HG02642 (cell line): ENCODE measurements around the gene STRADA.

Experiments used
- ATAC-seq: cut with Tn5 transposase; IDR thresholded peaks from one replicate; pipeline ENCODE4 v1.9.1; 2021; ENCODE audit warnings: mild to moderate bottlenecking; ENCODE audit not compliant: unreplicated experiment, poor library complexity

Gene STRADA

GRCh38 chr17:63702721-63703015 is 38.9 kb downstream of the STRADA start:
- no peak for ATAC-seq

- no peak for ATAC-seq
Measured at GRCh38 chr17:63701868-63702720, 39.5 kb downstream of the STRADA start.

DNA sequence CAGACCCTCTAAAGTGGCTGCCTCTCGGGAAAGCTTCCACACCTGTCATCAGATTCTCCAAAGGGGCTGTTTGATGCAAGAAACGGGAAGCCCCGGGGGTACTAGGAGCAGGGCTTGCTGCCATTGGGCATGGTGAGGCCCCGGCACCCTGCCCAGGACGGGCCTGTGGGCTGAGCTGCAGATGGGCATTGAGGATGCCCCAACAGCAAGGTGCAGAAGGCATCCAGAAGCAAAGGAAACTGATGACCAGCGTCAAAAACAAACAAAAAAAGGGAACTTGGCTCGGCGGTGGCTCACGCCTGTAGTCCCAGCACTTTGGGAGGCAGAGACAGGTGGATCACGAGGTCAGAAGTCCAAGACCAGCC is 40.2 kb downstream of the STRADA start:
- ATAC-seq = no peak

DNA sequence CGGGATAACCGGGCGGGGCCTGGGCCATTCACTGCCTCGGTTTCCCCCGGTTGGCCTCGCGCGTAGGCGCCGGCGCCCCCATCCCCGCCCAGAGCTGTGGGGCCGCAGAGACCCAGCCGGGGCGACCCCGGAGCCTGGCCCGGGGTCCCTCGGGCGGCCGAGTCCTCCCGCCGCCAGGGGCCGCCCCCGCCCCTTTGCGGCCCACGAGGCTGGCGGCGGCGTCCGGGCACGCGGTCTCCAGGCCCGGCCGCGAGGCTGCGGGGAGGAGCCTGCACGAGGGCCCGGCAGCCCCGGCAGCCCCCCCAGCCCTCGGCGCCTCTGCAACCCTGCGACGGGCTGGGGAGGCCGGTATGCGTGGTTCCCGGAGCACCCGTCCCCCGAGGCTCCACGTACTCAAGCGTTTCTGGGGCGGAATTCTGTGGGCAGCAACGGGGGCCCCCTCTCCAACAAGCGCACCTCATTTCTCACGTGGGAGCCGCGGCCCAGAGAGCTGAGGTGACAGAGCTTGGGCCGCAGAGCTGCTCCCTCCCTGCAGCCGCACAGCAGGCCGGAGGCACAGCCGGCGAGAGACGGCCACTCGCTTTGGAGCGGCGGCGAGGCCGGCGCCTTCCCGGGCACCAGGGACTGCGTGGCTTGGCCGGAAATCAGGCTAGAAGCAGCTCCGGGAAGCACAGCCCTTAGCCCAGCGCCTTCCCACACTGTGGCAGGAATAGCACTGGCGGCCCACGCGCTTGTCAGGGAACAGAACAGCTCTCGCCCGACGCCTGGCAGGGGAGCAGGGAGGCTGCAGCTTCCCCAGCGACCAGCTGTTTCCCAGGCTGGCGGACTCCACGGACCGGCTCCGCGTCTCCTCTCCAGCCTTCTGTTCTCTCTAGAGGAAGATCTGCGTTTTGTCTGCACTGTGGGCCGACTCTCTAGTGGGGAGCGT is 40.8 kb downstream of the STRADA start:
- ATAC-seq = peak; percentile 24

DNA sequence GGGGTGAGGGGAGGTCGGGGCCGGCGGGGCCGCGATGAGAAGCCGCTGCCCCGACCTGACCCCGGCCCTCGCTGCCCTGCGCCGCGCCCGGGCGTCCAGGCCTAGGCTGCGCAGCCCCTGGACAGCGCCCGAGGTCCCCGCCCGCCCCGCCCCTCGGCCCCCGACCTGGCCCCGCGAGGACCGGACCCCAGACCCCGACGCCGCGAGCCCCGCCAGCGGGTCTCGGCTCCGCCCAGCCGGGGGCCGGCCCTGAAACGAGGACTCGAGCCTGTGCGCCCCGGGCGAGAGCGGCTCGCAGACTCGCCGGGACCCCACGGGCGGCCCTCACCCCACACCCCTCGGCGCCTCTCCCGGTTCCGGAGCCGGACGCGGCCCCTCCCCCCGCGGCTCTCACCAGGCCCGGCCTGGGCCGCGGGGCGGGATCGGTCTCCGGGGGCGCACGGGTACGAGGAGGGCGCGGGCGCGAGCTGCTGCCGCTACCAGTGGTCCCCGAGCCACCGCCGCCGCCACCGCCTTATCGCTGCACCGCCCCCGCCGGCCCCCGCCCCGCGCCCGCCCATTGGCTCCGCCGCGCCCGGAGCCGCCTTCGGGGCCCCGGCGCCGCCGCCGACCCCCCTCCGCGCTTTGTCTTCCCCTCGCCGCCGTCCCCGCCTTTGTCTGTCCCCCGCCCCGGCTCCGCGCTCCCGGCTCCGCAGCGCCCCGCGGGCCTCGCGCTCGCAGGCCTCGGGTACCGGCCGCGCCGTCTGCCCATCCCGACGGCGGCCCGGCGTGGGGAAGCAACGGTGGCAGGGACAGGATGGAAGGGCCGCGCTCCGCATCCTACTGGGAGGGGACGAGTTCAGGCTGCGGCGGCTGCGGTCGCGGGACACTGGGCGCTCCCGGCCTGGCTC is 41.7 kb downstream of the STRADA start, which contains the start of gene LIMD2:
Gene LIMD2 (minus strand): TSS at position 488 of the 890 bp plus-strand sequence. CDS start 827 bp downstream, outside the sequence.
- ATAC-seq = peak; percentile 20

DNA sequence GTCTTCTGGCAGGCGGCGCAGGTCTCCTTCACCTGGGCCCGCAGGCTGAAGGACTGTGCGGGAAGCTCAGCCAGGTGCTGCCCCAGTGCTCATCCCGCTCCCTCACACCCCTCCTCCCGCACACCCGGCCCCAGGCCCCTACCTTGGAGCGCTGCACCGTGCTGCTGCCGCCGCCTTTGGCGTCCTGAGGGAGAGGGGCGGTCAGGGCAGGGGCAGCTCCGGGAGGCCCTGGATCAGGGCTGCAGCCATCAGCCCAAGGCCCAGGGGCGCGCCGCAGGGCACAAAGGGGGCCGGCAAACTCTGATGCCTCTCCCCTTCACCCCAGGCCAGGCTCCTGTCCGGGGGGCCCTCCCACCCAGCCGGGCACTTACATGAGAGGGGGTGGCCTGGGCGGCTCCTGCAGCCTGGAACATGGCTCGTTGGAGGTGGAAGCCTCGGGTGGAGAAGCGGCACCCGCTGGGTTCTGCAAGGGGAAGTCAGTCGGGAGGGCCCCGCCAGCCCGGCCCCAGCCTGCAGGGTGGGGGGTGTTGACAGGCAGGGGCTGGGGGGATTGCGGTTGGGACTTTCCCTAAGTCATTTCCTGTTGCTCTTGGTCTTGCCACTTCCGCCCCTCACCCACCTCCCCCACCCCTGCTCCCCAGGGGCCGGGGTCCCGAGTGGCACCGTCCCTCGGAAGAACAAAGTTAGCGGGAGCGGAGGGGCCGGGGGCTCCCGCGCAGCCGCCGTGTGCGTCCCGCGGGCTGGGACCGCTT is 42.5 kb downstream of the STRADA start:
- ATAC-seq = peak; percentile 34

- ATAC-seq = no peak
Measured at GRCh38 chr17:63698381-63698885, 43.2 kb downstream of the STRADA start.

- peak; percentile 22 for ATAC-seq
Measured at GRCh38 chr17:63697341-63698286, 44.0 kb downstream of the STRADA start.

DNA sequence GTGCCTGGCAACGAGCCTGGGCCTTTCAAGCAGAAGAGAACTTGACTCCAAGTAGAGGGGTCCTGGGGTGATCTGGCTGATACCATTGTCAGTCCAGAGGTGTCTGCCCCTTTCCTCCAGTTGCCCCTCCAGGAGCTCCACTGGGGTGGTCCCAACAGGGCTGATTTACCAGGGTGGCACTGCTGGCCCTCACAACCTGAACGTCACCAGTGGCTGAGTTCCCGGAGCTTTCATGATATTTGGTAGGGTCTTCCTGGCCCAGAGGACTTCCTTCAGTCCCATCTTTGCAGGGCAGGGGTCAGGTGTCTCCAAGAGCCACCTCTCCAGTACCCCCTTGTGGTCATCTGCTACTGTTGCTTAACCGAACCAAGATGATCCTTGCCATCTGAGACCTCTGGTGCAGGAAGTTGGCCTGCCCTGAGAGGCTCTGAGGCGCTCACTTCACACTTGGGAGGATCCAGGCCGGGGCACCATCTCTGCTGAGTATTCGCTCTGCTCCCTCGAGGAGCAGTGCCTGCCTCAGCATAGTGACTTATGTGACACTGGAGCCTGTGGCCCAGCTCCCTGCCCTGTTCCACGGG is 45.1 kb downstream of the STRADA start:
- ATAC-seq = no peak

GRCh38 chr17:63695889-63696288 is 45.7 kb downstream of the STRADA start:
- no peak for ATAC-seq

GRCh38 chr17:63694950-63695773 is 46.4 kb downstream of the STRADA start:
- ATAC-seq = no peak

DNA sequence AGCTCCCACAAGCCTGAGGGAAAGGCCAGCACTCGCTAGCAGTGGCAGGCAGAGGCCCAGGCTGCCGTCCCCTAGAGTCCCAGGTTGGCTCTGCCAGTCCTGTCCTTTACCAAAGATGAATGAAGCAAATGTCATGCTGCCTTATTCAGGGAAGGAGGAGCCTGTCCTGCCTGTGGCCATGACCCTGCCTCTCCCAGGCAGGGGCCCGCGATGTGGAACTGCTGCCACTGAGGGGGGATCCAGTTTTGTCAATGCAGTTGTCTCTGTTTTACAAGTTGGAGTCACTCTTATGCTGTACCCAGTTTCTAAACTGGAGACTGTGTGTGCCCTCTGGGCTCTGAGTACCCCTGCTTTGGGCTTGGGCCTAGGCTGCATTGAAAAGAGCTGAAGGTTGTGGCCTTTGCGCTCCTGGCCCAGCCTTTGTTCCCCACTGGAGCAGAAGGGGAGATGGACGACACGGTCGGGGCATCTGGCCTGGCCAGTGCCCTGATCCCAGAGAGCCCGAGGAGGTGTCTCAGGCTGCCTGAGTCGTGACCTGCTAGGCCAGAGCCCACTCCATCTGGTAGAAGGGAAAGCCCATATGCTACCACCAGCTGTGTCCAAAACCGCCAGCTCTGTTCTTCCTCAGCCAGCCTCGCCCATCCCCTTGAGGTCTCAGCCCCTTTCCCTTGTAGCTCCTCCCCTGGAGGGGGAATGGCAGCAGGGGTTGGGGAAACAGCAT is 47.2 kb downstream of the STRADA start:
- ATAC-seq = no peak

DNA sequence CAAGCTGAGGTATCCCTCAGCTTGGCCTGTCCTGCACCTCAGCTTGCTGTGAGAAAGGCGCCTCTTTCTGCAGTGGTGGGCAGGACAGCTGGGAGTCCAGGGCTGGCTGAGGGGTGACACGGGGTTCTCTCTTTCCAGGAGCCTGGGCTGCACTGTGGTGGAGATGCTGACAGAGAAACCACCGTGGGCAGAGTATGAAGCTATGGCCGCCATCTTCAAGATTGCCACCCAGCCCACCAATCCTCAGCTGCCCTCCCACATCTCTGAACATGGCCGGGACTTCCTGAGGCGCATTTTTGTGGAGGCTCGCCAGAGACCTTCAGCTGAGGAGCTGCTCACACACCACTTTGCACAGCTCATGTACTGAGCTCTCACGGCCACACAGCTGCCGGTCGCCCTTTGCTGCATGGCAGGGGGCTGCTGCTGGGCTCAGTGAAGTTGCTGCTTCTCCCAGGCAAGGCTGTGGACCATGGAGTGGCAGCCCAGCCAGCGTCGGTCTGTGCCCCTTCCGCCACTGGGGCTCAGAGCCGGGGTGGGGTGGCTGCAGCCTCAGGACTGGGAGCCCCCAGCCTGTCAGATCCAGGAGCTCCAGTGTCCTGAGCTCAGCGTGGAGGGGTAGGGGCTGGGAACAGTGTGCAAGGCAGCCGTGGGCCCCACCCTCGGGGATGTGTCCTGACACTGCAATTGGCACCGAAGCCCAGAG is 48.0 kb downstream of the STRADA start:
- no peak for ATAC-seq

GRCh38 chr17:63692195-63692816 is 49.3 kb downstream of the STRADA start:
- ATAC-seq = no peak

GRCh38 chr17:63689479-63689878 is 52.1 kb downstream of the STRADA start:
- ATAC-seq = no peak
